ENCODE data around the gene JARID2. TPM values are rescaled to one million over a fixed set of nuclear protein-coding genes. Genes with fewer than 3 reads are reported as not detected.

The JARID2 gene
- total RNA-seq, 2 experiments from 2014 or later, result 19.0 to 19.5 TPM

- Histone ChIP-seq H3K27ac (ENCODE audit: low read depth, low read length, poor library complexity, severe bottlenecking) (no peak overlapping the region), H3K79me2 (ENCODE audit: insufficient read depth, low read depth, low read length) (peaks cover 33% of the 10 kb centered on the region; the same call in 1 of the 2 replicates), H4K20me1 (ENCODE audit: insufficient read depth, low read length) (peaks cover 12% of the 10 kb centered on the region; the same call in 1 of the 2 replicates), H3K9me3 (ENCODE audit: low read length) (no peaks in the 10 kb centered on the region), H3K36me3 (ENCODE audit: insufficient read depth, low read length) (no peaks in the 10 kb centered on the region), H3K4me3 (ENCODE audit: low read depth, low read length, poor library complexity, severe bottlenecking) (no peak overlapping the region), H3K4me1 (ENCODE audit: insufficient read depth, low read length, poor library complexity, severe bottlenecking) (peaks cover 32% of the 10 kb centered on the region), H3K9me2 (ENCODE audit: insufficient read depth, low read length) (no peaks in the 10 kb centered on the region), H3K4me2 (ENCODE audit: low read length) (no peak overlapping the region), H2AFZ (ENCODE audit: low read length) (no peak overlapping the region)
- BruUV-seq (replicated peaks), result no TSS peak
- TF ChIP-seq EZH2phosphoT487 (IDR thresholded peaks at IDR 0.05; ENCODE audit: borderline replicate concordance, low read depth, low read length) (no peak), CTCF (conservative IDR thresholded peaks at IDR 0.05; ENCODE audit: low read length) (no peak)
- ChIA-PET POLR2A (interaction anchor here (1.0 kb wide), 1 partner anchor 27 kb away, joined by 3 read pairs; no protein-coding TSS in a partner anchor), CTCF (ENCODE audit: unreplicated experiment) (no interaction called here)
- DNase-seq (ENCODE audit: low spot score), result no peak
- intact Hi-C loops (cut with micrococcal nuclease; ENCODE audit: unreplicated experiment), result no loop called here
These were observed 70.9 kb downstream of the JARID2 start for GRCh38 chr6:15316754-15317153.

GRCh38 chr6:15317251-15317650, 71.4 kb downstream of the JARID2 start:
- Histone ChIP-seq H3K9me2 (ENCODE audit: insufficient read depth, low read length) (no peaks in the 10 kb centered on the region), H4K20me1 (ENCODE audit: insufficient read depth, low read length) (peaks cover 12% of the 10 kb centered on the region; the same call in 1 of the 2 replicates), H2AFZ (ENCODE audit: low read length) (no peak overlapping the region), H3K79me2 (ENCODE audit: insufficient read depth, low read depth, low read length) (peaks cover 33% of the 10 kb centered on the region; the same call in 1 of the 2 replicates), H3K36me3 (ENCODE audit: insufficient read depth, low read length) (no peaks in the 10 kb centered on the region), H3K4me1 (ENCODE audit: insufficient read depth, low read length, poor library complexity, severe bottlenecking) (peaks cover 27% of the 10 kb centered on the region), H3K27ac (ENCODE audit: low read depth, low read length, poor library complexity, severe bottlenecking) (no peak overlapping the region), H3K4me3 (ENCODE audit: low read depth, low read length, poor library complexity, severe bottlenecking) (no peak overlapping the region), H3K4me2 (ENCODE audit: low read length) (no peak overlapping the region), H3K9me3 (ENCODE audit: low read length) (no peaks in the 10 kb centered on the region)
- DNase-seq (ENCODE audit: low spot score), result no peak
- POLR2A ChIA-PET, result interaction anchor here (1.0 to 1.2 kb wide), 3 partner anchors 14 to 27 kb away, joined by 3 read pairs; no protein-coding TSS in a partner anchor
- CTCF ChIA-PET (ENCODE audit: unreplicated experiment), result no interaction called here
- no peak for TF ChIP-seq CTCF (conservative IDR thresholded peaks at IDR 0.05; ENCODE audit: low read length)
- TF ChIP-seq EZH2phosphoT487 (IDR thresholded peaks at IDR 0.05; ENCODE audit: borderline replicate concordance, low read depth, low read length), result no peak
- intact Hi-C loops (cut with micrococcal nuclease; ENCODE audit: unreplicated experiment), result no loop called here
- no TSS peak for BruUV-seq (replicated peaks)
